Ectodermal cell (in vitro differentiated cells): Measurements from ENCODE around the gene CPLANE2.

Experiments
- H3K27ac ChIP-seq: 2 replicates; pipeline ENCODE4 v1.7.0; 2013; ENCODE audit warnings: mild to moderate bottlenecking, low read depth, low read length; ENCODE audit not compliant: insufficient read depth, poor library complexity, severe bottlenecking
- H3K27me3 ChIP-seq: 2 replicates; pipeline ENCODE4 v1.7.0; 2013; ENCODE audit warnings: mild to moderate bottlenecking, low read length; ENCODE audit not compliant: insufficient read depth, control insufficient read depth, poor library complexity, severe bottlenecking
- H3K36me3 ChIP-seq: one replicate; pipeline ENCODE4 v1.7.0; 2013; ENCODE audit warnings: low read length; ENCODE audit not compliant: control insufficient read depth, insufficient read depth
- H3K4me1 ChIP-seq: one replicate; pipeline ENCODE4 v1.7.0; 2013; ENCODE audit warnings: low read length; ENCODE audit not compliant: control insufficient read depth, insufficient read depth
- H3K4me3 ChIP-seq: 2 replicates; pipeline ENCODE4 v1.7.0; 2013; ENCODE audit warnings: low read depth, low read length, control low read depth; ENCODE audit not compliant: insufficient read depth
- H3K9me3 ChIP-seq: 2 replicates; pipeline ENCODE4 v1.7.0; 2013; ENCODE audit warnings: mild to moderate bottlenecking, low read length, moderate library complexity; ENCODE audit not compliant: control insufficient read depth
- WGBS, 2 experiments: methylation state at CpG; one replicate each; pipeline ENCODE4 v1.1.7; 2013; ENCODE audit warnings: missing lambda C conversion rate in 2 of 2; 5-methylcytosine and 5-hydroxymethylcytosine counted together

The CPLANE2 gene

GRCh38 chr1:16191916-16192546, 45.0 kb downstream of the CPLANE2 start:
- Histone ChIP-seq H3K4me3 (no peak overlapping the region), H3K27ac (no peak overlapping the region), H3K4me1 (no peaks in the 10 kb centered on the region), H3K9me3 (no peaks in the 10 kb centered on the region), H3K27me3 (no peaks in the 10 kb centered on the region), H3K36me3 (no peaks in the 10 kb centered on the region)
- 95% methylated on average over 5 of the region's 6 CpGs for WGBS, 2 experiments

GRCh38 chr1:16191309-16191708, 45.7 kb downstream of the CPLANE2 start:
- 70 to 76% methylated on average over 1 of the region's 1 CpG for WGBS, 2 experiments
- Histone ChIP-seq H3K4me3 (no peak overlapping the region), H3K4me1 (no peaks in the 10 kb centered on the region), H3K27me3 (no peaks in the 10 kb centered on the region), H3K27ac (no peak overlapping the region), H3K9me3 (no peaks in the 10 kb centered on the region), H3K36me3 (no peaks in the 10 kb centered on the region)

- Histone ChIP-seq H3K27me3 (no peaks in the 10 kb centered on the region), H3K4me3 (no peak overlapping the region), H3K9me3 (no peaks in the 10 kb centered on the region), H3K36me3 (no peaks in the 10 kb centered on the region), H3K4me1 (no peaks in the 10 kb centered on the region), H3K27ac (no peak overlapping the region)
- WGBS, 2 experiments, result 68 to 71% methylated on average over 9 of the region's 9 CpGs
Observed at GRCh38 chr1:16189921-16190621, 46.9 kb downstream of the CPLANE2 start.

- Histone ChIP-seq H3K4me1 (no peaks in the 10 kb centered on the region), H3K27me3 (no peaks in the 10 kb centered on the region), H3K27ac (no peak overlapping the region), H3K4me3 (no peak overlapping the region), H3K9me3 (no peaks in the 10 kb centered on the region), H3K36me3 (no peaks in the 10 kb centered on the region)
- WGBS, 2 experiments, result 81 to 82% methylated on average over 6 of the region's 6 CpGs
Observed at GRCh38 chr1:16189003-16189402, 48.0 kb downstream of the CPLANE2 start.

- Histone ChIP-seq H3K4me3 (no peak overlapping the region), H3K27me3 (no peaks in the 10 kb centered on the region), H3K36me3 (no peaks in the 10 kb centered on the region), H3K27ac (no peak overlapping the region), H3K4me1 (no peaks in the 10 kb centered on the region), H3K9me3 (no peaks in the 10 kb centered on the region)
- WGBS, 2 experiments, result 28 to 33% methylated on average over 15 of the region's 15 CpGs
Observed at GRCh38 chr1:16187748-16188401, 49.1 kb downstream of the CPLANE2 start.

- peaks cover 4% of the 10 kb centered on the region for H3K4me1 ChIP-seq
- 93 to 95% methylated on average over 9 of the region's 9 CpGs for WGBS, 2 experiments
- no peak overlapping the region for H3K27ac ChIP-seq
- no peak overlapping the region for H3K4me3 ChIP-seq
- no peaks in the 10 kb centered on the region for H3K9me3 ChIP-seq
- no peaks in the 10 kb centered on the region for H3K36me3 ChIP-seq
- no peaks in the 10 kb centered on the region for H3K27me3 ChIP-seq
Observed at GRCh38 chr1:16186655-16187235, 50.2 kb downstream of the CPLANE2 start.

- 86 to 87% methylated on average over 10 of the region's 10 CpGs for WGBS, 2 experiments
- no peak overlapping the region for H3K27ac ChIP-seq
- no peaks in the 10 kb centered on the region for H3K27me3 ChIP-seq
- H3K4me1 ChIP-seq, result peaks cover 4% of the 10 kb centered on the region
- no peaks in the 10 kb centered on the region for H3K36me3 ChIP-seq
- H3K9me3 ChIP-seq, result no peaks in the 10 kb centered on the region
- H3K4me3 ChIP-seq, result no peak overlapping the region
Observed at GRCh38 chr1:16184557-16185303, 52.3 kb downstream of the CPLANE2 start.

GRCh38 chr1:16183765-16184556, 53.0 kb downstream of the CPLANE2 start:
- Histone ChIP-seq H3K27ac (no peak overlapping the region), H3K9me3 (no peaks in the 10 kb centered on the region), H3K27me3 (no peaks in the 10 kb centered on the region), H3K4me1 (peaks cover 4% of the 10 kb centered on the region), H3K4me3 (no peak overlapping the region), H3K36me3 (no peaks in the 10 kb centered on the region)
- WGBS, 2 experiments, result 91 to 92% methylated on average over 19 of the region's 19 CpGs

- Histone ChIP-seq H3K4me3 (no peak overlapping the region), H3K27ac (no peak overlapping the region), H3K9me3 (no peaks in the 10 kb centered on the region), H3K4me1 (peaks cover 4% of the 10 kb centered on the region), H3K27me3 (no peaks in the 10 kb centered on the region), H3K36me3 (no peaks in the 10 kb centered on the region)
- 91 to 93% methylated on average over 13 of the region's 13 CpGs for WGBS, 2 experiments
Observed at GRCh38 chr1:16183179-16183578, 53.8 kb downstream of the CPLANE2 start.
